Adrenal gland (tissue), 12 donors: ENCODE data around the gene RICTOR. TPM values are rescaled to one million over a fixed set of nuclear protein-coding genes. Genes with fewer than 3 reads are reported as not detected.

Experiments used
- DNase-seq, 7 donors: peaks; one replicate each; pipeline ENCODE4 v3.0.0-alpha.2; 2019 to 2020
- H3K27ac ChIP-seq, 5 donors: fragments of 200-600 bp; sonication (generic) in 4 of 5; 1 replicate in 3 of 5; 2 replicates in 2 of 5; pipeline versions ENCODE4 v1.5.1 to v1.8.0; 2016 to 2020; ENCODE audit warnings: mild to moderate bottlenecking in 1 of 5
- H3K27me3 ChIP-seq: fragments of 200-600 bp; 2 replicates; pipeline ENCODE4 v1.8.0; 2021
- H3K36me3 ChIP-seq, 2 donors: fragments of 200-600 bp; replicated peaks in 1 of 2; 1 replicate in 1 of 2; 2 replicates in 1 of 2; pipeline versions ENCODE4 v1.5.1 to v1.8.0; 2018 to 2022
- H3K4me1 ChIP-seq, 2 donors: fragments of 200-600 bp; replicated peaks in 1 of 2; 1 replicate in 1 of 2; 2 replicates in 1 of 2; pipeline versions ENCODE4 v1.5.1 to v1.8.0; 2018 to 2021
- H3K4me3 ChIP-seq, 4 donors: fragments of 200-600 bp; sonication (generic) in 3 of 4; one replicate each; pipeline ENCODE4 v1.5.1; 2016 to 2018
- H3K9me3 ChIP-seq, 3 donors: fragments of 200-600 bp; sonication (generic) in 1 of 3; replicated peaks in 1 of 3; 1 replicate in 2 of 3; 2 replicates in 1 of 3; pipeline versions ENCODE4 v1.5.1 to v1.8.0; 2016 to 2021
- CTCF ChIP-seq, 6 experiments: fragments of 450-650 bp in 4 of 6; fragments of 200-600 bp in 2 of 6; sonication (generic) in 1 of 6; IDR thresholded peaks; 1 replicate in 5 of 6; 2 replicates in 1 of 6; pipeline versions ENCODE4 v1.5.1 to v1.8.0; 2016 to 2021; ENCODE audit warnings: antibody characterized with exemption in 6 of 6, mild to moderate bottlenecking in 2 of 6, moderate library complexity in 1 of 6
- POLR2A ChIP-seq, 2 donors: fragments of 450-650 bp; IDR thresholded peaks; one replicate each; pipeline ENCODE4 v1.6.1; 2017; ENCODE audit warnings: antibody characterized with exemption in 2 of 2, mild to moderate bottlenecking in 2 of 2, moderate library complexity in 1 of 2
- WGBS, 4 donors: extraction: QIAGEN DNeasy Blood & Tissue Kit in 2 of 4; methylation state at CpG; one replicate each; pipeline versions ENCODE4 v1.1.5 to v1.1.7; 2013 to 2017; 5-methylcytosine and 5-hydroxymethylcytosine counted together
- intact Hi-C, 2 donors: fragments of 100-400 bp; cut with DNase I; formaldehyde crosslinking; loops; one replicate each; pipeline versions ENCODE4 v1.14.1 to v1.15.0; 2022 to 2023
- polyA plus RNA-seq, 3 donors: library from polyadenylated mRNA; stranded (reverse); fragments of 200-250 nt in 2 of 3; fragments of 350-450 nt in 1 of 3; fragmentation: Illumina TruSeq in 1 of 3; extraction: RNeasy Lipid Tissue Mini Kit (QIAGEN cat#74804) in 1 of 3; gene quantifications; one replicate each; pipeline ENCODE4 v1.2.3, GENCODE V29; 2013 to 2014
- total RNA-seq, 9 donors: library from RNA; depleted of rRNA in 4 of 9; stranded (reverse); fragments of >200 nt in 4 of 9; fragments of 120-200 nt in 1 of 9; fragmentation: NEBNext Ultra II Directional in 1 of 9; extraction: Animal tissue kit (Norgen Biotek cat#: 25700) in 1 of 9; gene quantifications; one replicate each; pipeline versions ENCODE4 v1.1.0 to v1.2.4, GENCODE V29; 2013 to 2023
- donor health status: healthy with polysubstance abuse.
- donor health status: Bipolar disorder and iron deficiency.
- donor health status: DM: yes; HTN: yes; CAD: no.
- donor health status: DM: no; HTN: no; CAD: no.
- donor health status: DM: no; HTN: no; CAD: no.
- donor health status: DM: yes; HTN: yes; CAD: no.

RICTOR gene
- total and polyA plus RNA-seq, 12 donors: 4.7 to 44.7 (median 21.7) TPM

DNA sequence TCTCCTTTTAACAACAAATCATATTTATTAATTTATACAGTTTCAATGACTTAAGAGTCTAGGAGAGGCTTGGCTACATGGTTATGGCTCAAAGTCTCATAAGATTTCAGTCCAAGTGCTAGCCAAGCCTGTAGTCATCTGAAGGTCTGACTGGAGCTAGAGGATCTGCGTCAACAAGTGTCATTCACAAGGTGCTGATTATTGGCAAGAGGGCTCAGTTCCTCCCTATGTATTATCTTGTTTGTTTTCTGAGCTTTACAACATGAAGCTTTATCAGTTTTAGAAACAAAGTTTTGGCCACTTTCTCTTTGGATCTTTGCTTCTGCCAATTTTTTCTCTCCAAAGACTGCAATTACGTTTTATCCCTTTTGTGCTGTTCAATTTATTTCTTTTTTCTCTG, 94.7 kb downstream of the RICTOR start:
- intact Hi-C loops: no loop called here
- TF ChIP-seq POLR2A (IDR thresholded peaks at IDR 0.05): no peak
- TF ChIP-seq CTCF (IDR thresholded peaks at IDR 0.05): no peak
- 80 to 91% (median 86%) methylated on average over 2 of the region's 2 CpGs for WGBS, 4 donors
- H3K4me3 ChIP-seq: no peak overlapping the region
- peaks cover 0 to 4% of the 10 kb centered on the region in 2 donors for H3K4me1 ChIP-seq
- no peak overlapping the region for H3K27ac ChIP-seq
- H3K9me3 ChIP-seq: no peaks in the 10 kb centered on the region
- no peaks in the 10 kb centered on the region for H3K27me3 ChIP-seq
- no peak for DNase-seq
- no peaks in the 10 kb centered on the region for H3K36me3 ChIP-seq

DNA sequence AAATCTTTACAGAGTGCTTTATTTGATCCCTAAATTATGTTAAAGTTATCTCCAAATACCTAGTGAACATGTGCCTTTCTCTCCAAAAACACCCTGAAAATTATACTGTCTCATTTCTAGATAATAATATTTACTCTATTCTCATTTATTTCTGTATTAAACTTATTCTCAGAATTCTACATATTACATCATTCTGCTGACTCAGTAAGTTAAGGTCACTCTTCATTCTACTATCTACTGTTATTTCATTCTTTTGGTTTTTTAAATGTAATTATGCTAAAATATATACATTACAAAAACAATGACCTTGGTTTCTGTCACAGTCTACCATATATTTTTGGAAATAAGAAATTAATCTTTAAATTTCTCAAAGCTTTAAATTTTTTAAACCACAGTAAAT, 96.2 kb downstream of the RICTOR start:
- TF ChIP-seq POLR2A (IDR thresholded peaks at IDR 0.05): no peak
- TF ChIP-seq CTCF (IDR thresholded peaks at IDR 0.05): no peak
- DNase-seq: no peak
- Histone ChIP-seq H3K36me3 (no peaks in the 10 kb centered on the region), H3K4me3 (no peak overlapping the region), H3K27me3 (no peaks in the 10 kb centered on the region), H3K4me1 (peaks cover 0 to 4% of the 10 kb centered on the region in 2 donors), H3K27ac (no peak overlapping the region), H3K9me3 (no peaks in the 10 kb centered on the region)
- intact Hi-C loops: no loop called here

- no peak for DNase-seq
- TF ChIP-seq POLR2A (IDR thresholded peaks at IDR 0.05): no peak
- TF ChIP-seq CTCF (IDR thresholded peaks at IDR 0.05): no peak
- H3K27me3 ChIP-seq: no peaks in the 10 kb centered on the region
- no peaks in the 10 kb centered on the region for H3K4me1 ChIP-seq
- no peak overlapping the region for H3K4me3 ChIP-seq
- WGBS, 4 donors: 97 to 100% (median 99%) methylated on average over 5 of the region's 5 CpGs
- H3K36me3 ChIP-seq: peaks cover 0 to 37% of the 10 kb centered on the region in 2 donors
- H3K27ac ChIP-seq: no peak overlapping the region
- no peaks in the 10 kb centered on the region for H3K9me3 ChIP-seq
- intact Hi-C loops: no loop called here
These were observed 105.5 kb downstream of the RICTOR start for GRCh38 chr5:38968665-38969064.

DNA sequence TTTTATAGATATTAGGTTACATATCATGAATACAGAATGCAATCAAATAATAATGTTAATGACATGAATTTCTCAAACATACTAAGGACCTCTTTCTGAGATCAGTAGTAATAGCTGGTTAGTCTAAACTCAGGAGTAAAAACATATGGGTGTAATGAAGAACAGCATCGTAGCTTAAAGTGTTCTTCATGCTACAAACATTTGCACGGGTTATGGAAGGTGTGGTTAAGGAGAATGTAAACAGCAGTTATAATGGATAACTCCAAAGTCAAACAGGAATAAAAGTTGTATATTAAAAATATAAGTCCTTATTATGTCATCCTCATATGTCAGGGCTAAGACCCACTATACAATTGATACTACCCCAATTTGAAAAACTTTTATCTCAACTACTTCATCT, 112.5 kb downstream of the RICTOR start:
- H3K4me3 ChIP-seq: no peak overlapping the region
- H3K9me3 ChIP-seq: no peaks in the 10 kb centered on the region
- DNase-seq: no peak
- no peak overlapping the region for H3K27ac ChIP-seq
- TF ChIP-seq CTCF (IDR thresholded peaks at IDR 0.05): no peak
- TF ChIP-seq POLR2A (IDR thresholded peaks at IDR 0.05): no peak
- H3K36me3 ChIP-seq: peaks cover 0 to 45% of the 10 kb centered on the region in 2 donors
- 93 to 97% (median 97%) methylated on average over 2 of the region's 2 CpGs for WGBS, 4 donors
- H3K4me1 ChIP-seq: no peaks in the 10 kb centered on the region
- no peaks in the 10 kb centered on the region for H3K27me3 ChIP-seq
- intact Hi-C loops: no loop called here
